ENCODE measurements around the gene MVB12B.

- peak; percentile 76 for TF ChIP-seq CTCF (IDR thresholded peaks at IDR 0.05; ENCODE audit: insufficient read depth, low read depth, low read length)
- no peak for TF ChIP-seq EZH2 (IDR thresholded peaks at IDR 0.05; ENCODE audit: insufficient read depth, low read length)
Observed at GRCh38 chr9:126301985-126302603, 24.5 kb upstream of the MVB12B start.

Measured in astrocyte (in vitro differentiated cells and primary cell).